DND-41 (cell line): ENCODE results near the gene SAXO1.

ENCODE experiments used
- CTCF ChIP-seq: IDR thresholded peaks from 2 replicates; pipeline ENCODE4 v1.5.1; 2012; ENCODE audit warnings: borderline replicate concordance, low read length, moderate library complexity, mild to moderate bottlenecking; ENCODE audit not compliant: poor library complexity, severe bottlenecking; ENCODE audit errors: extremely low read depth
- EZH2 ChIP-seq: IDR thresholded peaks from 3 replicates; pipeline ENCODE4 v1.6.1; 2012; ENCODE audit warnings: borderline replicate concordance, low read depth, mild to moderate bottlenecking, moderate library complexity, low read length, inconsistent platforms; ENCODE audit not compliant: severe bottlenecking

GRCh38 chr9:18979367-18979766 lies 53.6 kb downstream of the SAXO1 start:
- TF ChIP-seq CTCF (no peak), EZH2 (no peak)
